ENCODE measurements around the gene RBM28. TPM values are rescaled to one million over a fixed set of nuclear protein-coding genes. Genes with fewer than 3 reads are reported as not detected.

RBM28 gene
- total RNA-seq, 2 experiments from 2014 or later = 80.2 to 81.8 TPM

DNA sequence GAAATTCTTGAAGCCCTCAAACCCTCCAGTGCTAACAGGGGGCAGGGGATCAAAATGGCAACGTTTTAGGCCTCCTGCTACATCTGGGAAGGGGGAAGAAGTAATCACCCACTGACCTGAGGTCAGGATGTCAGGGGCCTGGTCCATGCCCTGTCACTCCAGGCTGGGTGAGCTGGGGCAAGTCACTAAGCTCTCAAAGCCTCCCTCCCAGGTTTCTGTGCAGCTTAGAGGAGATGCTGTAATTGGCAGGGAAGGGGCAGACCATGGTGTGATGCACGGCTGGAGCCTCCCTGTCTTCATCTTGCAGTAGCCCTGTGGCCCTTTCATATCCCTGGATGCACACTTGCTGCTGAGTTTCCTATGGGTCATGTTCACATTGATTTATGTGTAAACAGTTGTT lies 75.5 kb downstream of the RBM28 start:
- Mint-ChIP-seq H3K27me3 (peaks cover 64% of the 10 kb centered on the region), H3K4me1 (peaks cover 5% of the 10 kb centered on the region), H3K27ac (no peak overlapping the region), H3K9me3 (no peaks in the 10 kb centered on the region), H3K36me3 (no peaks in the 10 kb centered on the region), H3K4me3 (no peak overlapping the region)
- no peak for DNase-seq

DNA sequence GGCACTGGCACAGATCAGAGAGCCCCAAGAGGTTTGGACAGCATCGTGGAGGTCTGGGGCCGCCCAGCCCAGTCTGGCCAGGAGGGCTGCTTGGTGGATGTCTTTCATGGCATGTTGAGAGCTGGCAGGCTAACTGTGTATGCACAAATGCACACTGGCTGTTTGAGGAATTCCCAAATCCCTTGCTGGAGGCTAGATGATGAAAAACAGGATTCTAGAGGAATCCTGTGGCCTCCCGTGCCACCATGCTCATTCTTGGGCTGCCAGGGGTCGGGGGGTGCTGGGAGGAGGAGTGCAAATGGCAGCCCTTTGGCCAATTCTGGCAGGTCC lies 76.1 kb downstream of the RBM28 start:
- no peak overlapping the region for H3K27ac Mint-ChIP-seq
- H3K4me3 Mint-ChIP-seq = no peak overlapping the region
- H3K36me3 Mint-ChIP-seq = no peaks in the 10 kb centered on the region
- DNase-seq = no peak
- no peaks in the 10 kb centered on the region for H3K9me3 Mint-ChIP-seq
- peaks cover 57% of the 10 kb centered on the region for H3K27me3 Mint-ChIP-seq
- H3K4me1 Mint-ChIP-seq = peaks cover 5% of the 10 kb centered on the region

DNA sequence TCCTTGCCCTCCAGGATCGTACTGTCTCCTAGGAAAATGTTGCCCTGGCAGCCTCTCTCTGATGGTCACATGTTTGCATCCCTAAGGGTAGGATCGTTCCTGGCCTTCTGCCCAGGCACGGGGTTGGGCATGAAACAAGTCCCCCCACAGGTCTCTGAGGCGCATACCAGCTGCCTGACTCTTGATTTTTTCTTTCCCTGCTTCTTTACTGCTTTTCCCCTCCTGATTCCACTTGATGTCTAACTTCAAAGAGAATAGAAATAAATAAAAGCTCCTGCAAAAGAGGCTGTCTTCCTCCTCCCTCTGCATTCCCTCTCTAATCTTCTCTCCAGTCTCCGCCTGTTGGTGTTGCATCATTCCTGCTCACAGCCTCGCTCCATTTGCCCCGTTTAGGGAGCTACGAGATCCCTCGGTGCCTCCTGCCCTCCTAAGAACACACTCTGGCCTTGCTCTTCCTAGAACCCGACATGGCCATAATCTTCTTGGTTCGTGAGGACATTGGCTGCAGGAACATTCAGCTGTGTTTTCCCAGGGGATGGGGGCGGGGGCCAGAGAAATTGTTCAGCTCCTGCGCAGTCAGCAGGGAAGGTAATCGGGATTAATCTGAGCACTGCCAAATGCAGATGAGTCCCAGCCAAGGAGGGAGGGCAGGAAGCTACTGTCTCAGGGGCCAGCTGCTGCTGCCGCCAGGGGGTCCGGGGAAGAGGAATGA lies 76.7 kb downstream of the RBM28 start:
- no peak overlapping the region for H3K4me3 Mint-ChIP-seq
- H3K9me3 Mint-ChIP-seq = no peaks in the 10 kb centered on the region
- DNase-seq = no peak
- no peak overlapping the region for H3K27ac Mint-ChIP-seq
- no peaks in the 10 kb centered on the region for H3K36me3 Mint-ChIP-seq
- H3K27me3 Mint-ChIP-seq = peaks cover 52% of the 10 kb centered on the region
- peaks cover 5% of the 10 kb centered on the region for H3K4me1 Mint-ChIP-seq

- no peak for DNase-seq
- Mint-ChIP-seq H3K4me3 (no peak overlapping the region), H3K27ac (no peak overlapping the region), H3K4me1 (peaks cover 5% of the 10 kb centered on the region), H3K9me3 (no peaks in the 10 kb centered on the region), H3K36me3 (no peaks in the 10 kb centered on the region), H3K27me3 (peaks cover 49% of the 10 kb centered on the region)
These were observed 77.2 kb downstream of the RBM28 start for GRCh38 chr7:128266529-128266882.

DNA sequence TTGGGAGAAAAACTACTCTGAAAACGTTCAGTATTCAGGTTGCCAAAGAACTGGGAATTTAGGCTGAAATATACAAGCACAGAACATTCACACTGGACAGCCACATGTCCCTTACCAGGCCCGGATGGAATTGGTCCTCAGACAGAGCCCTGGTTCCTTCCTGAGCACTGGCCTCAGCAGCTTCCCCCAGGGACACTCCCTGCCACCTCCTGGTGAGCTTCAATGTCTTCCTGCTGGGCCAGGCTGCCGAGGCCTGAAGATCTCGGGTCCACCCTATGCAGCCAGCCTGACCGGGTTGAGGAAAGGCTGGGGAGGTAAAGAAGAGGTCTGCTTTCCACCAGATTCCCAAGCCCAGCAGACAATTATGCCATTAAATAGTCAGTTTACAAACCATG lies 77.8 kb downstream of the RBM28 start:
- Mint-ChIP-seq H3K27ac (no peak overlapping the region), H3K27me3 (peaks cover 43% of the 10 kb centered on the region), H3K4me1 (peaks cover under 1% of the 10 kb centered on the region), H3K36me3 (no peaks in the 10 kb centered on the region), H3K9me3 (no peaks in the 10 kb centered on the region), H3K4me3 (no peak overlapping the region)
- no peak for DNase-seq

GRCh38 chr7:128265156-128265905 lies 78.4 kb downstream of the RBM28 start:
- Mint-ChIP-seq H3K9me3 (no peaks in the 10 kb centered on the region), H3K36me3 (no peaks in the 10 kb centered on the region), H3K27ac (no peak overlapping the region), H3K4me3 (no peak overlapping the region), H3K4me1 (no peaks in the 10 kb centered on the region), H3K27me3 (peaks cover 38% of the 10 kb centered on the region)
- no peak for DNase-seq

GRCh38 chr7:128264477-128264876 lies 79.2 kb downstream of the RBM28 start:
- Mint-ChIP-seq H3K27me3 (peaks cover 31% of the 10 kb centered on the region), H3K4me1 (no peaks in the 10 kb centered on the region), H3K4me3 (no peak overlapping the region), H3K27ac (no peak overlapping the region), H3K9me3 (no peaks in the 10 kb centered on the region), H3K36me3 (no peaks in the 10 kb centered on the region)
- DNase-seq = no peak

DNA sequence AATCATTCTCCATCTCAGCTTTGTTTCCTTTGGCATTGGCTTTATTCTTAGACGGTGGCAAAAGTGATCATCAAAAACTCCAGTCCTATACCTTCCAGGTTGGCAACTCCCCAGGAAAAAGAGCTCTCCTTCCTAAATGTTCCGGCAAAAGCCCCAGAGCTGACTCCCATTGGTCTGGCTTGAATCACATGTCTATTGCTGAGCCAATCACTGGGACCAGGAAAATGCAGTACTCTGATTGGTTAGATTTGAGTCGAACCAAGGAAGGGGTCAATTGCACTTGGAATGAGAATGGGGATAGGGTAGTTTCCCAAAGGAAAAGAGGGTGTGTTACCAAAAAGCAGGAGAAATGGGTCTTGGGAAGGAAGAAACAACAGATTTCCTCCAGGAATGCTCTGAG lies 80.3 kb downstream of the RBM28 start:
- peaks cover 21% of the 10 kb centered on the region for H3K27me3 Mint-ChIP-seq
- no peaks in the 10 kb centered on the region for H3K4me1 Mint-ChIP-seq
- no peak for DNase-seq
- H3K9me3 Mint-ChIP-seq = no peaks in the 10 kb centered on the region
- H3K27ac Mint-ChIP-seq = no peak overlapping the region
- H3K36me3 Mint-ChIP-seq = no peaks in the 10 kb centered on the region
- H3K4me3 Mint-ChIP-seq = no peak overlapping the region

GRCh38 chr7:128262273-128263028 lies 81.3 kb downstream of the RBM28 start:
- Mint-ChIP-seq H3K4me3 (no peak overlapping the region), H3K36me3 (no peaks in the 10 kb centered on the region), H3K27me3 (peaks cover 13% of the 10 kb centered on the region), H3K9me3 (no peaks in the 10 kb centered on the region), H3K4me1 (no peaks in the 10 kb centered on the region), H3K27ac (no peak overlapping the region)
- DNase-seq = no peak

DNA sequence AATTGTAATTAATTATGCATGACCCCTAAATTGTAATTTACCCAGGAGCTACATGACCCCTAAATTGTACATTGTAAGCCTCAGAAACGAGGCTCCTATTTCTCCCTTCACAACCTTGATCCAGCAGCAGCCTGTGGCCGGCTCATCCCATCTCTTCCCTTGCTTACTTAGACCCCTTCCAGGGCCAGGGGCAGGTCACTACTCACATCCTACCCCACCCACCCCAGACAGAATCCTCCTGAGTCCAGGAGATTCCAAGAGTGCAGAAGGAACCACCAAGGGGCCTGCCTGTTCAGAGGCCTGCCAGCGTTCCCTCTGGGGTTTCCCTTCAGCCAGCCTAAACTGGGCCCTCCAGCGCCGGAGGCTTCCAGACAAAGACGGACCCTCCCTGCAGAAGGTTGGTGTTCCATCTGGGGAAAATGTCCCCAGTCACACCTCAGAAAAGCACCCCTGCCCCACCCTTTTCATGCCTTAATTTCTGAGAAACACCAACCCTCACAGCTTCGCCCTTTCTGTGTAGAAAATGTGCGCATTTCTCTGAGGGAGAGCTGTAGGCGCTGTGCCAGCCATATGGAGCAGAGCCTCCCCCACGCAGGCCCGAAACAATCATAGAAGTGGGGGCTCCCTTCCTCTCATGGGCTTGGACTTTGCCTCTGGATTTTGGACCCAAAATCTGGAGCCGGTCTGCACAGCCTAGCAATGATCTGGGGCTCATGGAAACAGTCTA lies 83.5 kb downstream of the RBM28 start:
- no peaks in the 10 kb centered on the region for H3K9me3 Mint-ChIP-seq
- no peak for DNase-seq
- no peaks in the 10 kb centered on the region for H3K4me1 Mint-ChIP-seq
- no peaks in the 10 kb centered on the region for H3K36me3 Mint-ChIP-seq
- no peak overlapping the region for H3K27ac Mint-ChIP-seq
- no peaks in the 10 kb centered on the region for H3K27me3 Mint-ChIP-seq
- H3K4me3 Mint-ChIP-seq = no peak overlapping the region

DNA sequence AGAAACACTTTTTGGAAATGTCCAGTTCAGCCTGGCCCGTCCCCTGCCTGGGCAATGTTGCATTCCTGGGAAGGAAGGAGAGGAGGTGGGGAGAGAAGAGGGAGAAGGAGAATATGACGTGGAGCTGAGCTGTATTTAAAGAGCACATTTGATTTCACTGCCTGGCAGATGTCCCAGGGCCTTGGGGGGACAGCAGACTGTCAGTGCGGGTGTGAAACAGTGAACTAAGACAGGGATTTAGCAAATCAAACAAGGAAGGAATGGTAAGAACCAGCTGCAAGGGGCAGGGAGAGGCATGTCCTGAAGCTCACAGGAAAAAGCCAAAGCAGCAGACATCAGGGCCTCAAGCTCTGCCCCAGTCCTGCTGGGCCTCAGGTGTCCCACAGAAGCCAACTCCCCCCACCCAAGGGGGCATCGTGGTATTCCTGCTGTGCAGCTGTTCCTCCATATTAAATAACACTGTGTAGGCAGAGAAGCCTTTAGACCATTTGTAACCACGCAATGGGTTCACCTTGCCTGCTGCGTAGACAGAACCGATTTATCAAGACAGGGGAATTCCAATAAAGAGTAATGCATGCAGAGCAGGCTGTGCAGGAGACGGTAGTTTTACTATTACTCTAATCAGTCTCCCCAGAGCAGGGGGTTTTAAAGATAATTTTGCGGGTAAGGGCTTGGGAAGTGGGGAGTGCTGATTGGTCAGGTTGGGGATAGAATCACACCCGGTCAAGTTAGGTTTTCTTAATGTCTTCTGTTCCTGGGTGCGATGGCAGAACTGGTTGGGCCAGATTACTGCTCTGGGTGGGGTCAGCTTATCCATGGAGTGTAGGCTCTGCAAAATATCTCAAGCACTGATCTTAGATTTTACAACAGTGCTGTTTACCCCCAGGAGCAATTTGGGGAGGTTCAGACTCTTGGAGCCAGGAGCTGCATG lies 84.3 kb downstream of the RBM28 start:
- Mint-ChIP-seq H3K27ac (no peak overlapping the region), H3K36me3 (no peaks in the 10 kb centered on the region), H3K27me3 (no peaks in the 10 kb centered on the region), H3K9me3 (no peaks in the 10 kb centered on the region), H3K4me3 (no peak overlapping the region), H3K4me1 (no peaks in the 10 kb centered on the region)
- no peak for DNase-seq

GRCh38 chr7:128257458-128257857 lies 86.2 kb downstream of the RBM28 start:
- H3K27me3 Mint-ChIP-seq = no peaks in the 10 kb centered on the region
- H3K36me3 Mint-ChIP-seq = no peaks in the 10 kb centered on the region
- H3K27ac Mint-ChIP-seq = no peak overlapping the region
- no peak overlapping the region for H3K4me3 Mint-ChIP-seq
- no peaks in the 10 kb centered on the region for H3K9me3 Mint-ChIP-seq
- DNase-seq = no peak
- no peaks in the 10 kb centered on the region for H3K4me1 Mint-ChIP-seq

DNA sequence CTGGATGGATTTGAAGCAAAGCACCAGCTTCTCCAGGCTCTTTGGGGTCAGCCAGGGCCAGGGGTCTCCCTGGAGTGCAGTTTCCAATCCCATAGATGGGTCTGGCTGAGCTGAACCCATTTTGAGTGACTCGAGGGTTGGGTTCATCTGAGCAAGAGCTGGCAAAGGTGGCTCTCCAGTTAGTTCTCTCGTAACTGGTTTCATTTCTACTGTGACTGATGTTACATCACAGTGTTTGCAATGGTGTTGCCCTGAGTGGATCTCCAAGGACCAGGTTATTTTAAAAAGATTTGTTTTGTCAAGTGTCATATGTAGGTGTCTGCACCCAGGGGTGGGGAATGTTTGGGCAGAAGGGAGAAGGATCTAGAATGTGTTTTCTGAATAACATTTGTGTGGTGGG lies 88.4 kb downstream of the RBM28 start:
- no peaks in the 10 kb centered on the region for H3K36me3 Mint-ChIP-seq

GRCh38 chr7:128254470-128254869 lies 89.2 kb downstream of the RBM28 start:
- Mint-ChIP-seq H3K9me3 (no peaks in the 10 kb centered on the region), H3K27me3 (no peaks in the 10 kb centered on the region), H3K4me1 (no peaks in the 10 kb centered on the region), H3K4me3 (no peak overlapping the region), H3K27ac (no peak overlapping the region), H3K36me3 (no peaks in the 10 kb centered on the region)
- no peak for DNase-seq

More for the DNA sequence above, 88.4 kb downstream of the RBM28 start:
- Mint-ChIP-seq H3K27ac (no peak overlapping the region), H3K4me3 (no peak overlapping the region), H3K9me3 (no peaks in the 10 kb centered on the region), H3K27me3 (no peaks in the 10 kb centered on the region), H3K4me1 (no peaks in the 10 kb centered on the region)
- no peak for DNase-seq
